Measurements from ENCODE around the gene ZNF410.

GRCh38 chr14:73909681-73910080 is 23.0 kb downstream of the ZNF410 start:
- TF ChIP-seq CTCF (conservative IDR thresholded peaks at IDR 0.05 in 1 of 2, IDR thresholded peaks at IDR 0.05 in 1 of 2; ENCODE audit: extremely low read depth in 1 of 2, insufficient read depth in 1 of 2, low read depth in 1 of 2, low read length in 2 of 2) (no peak), EZH2 (IDR thresholded peaks at IDR 0.05; ENCODE audit: borderline replicate concordance, low read length) (no peak)

Data from mammary epithelial cell (primary cell).